ENCODE data around the gene VIT. TPM values are rescaled to one million over a fixed set of nuclear protein-coding genes. Genes with fewer than 3 reads are reported as not detected.

VIT gene
- total and polyA plus RNA-seq, 2 experiments from 2014 or later: not detected

- DNase-seq (ENCODE audit: low spot score): no peak
- Mint-ChIP-seq H3K4me1 (peaks cover 30% of the 10 kb centered on the region), H3K27ac (peak overlapping the region; percentile 96; the same call in 1 of the 2 replicates), H3K27me3 (ENCODE audit: insufficient read depth, low read depth, poor library complexity) (peaks cover 2% of the 10 kb centered on the region), H3K9me3 (peaks cover 15% of the 10 kb centered on the region), H3K36me3 (ENCODE audit: low read depth) (peaks cover 26% of the 10 kb centered on the region), H3K4me3 (no peak overlapping the region)
- H4K20me1 ChIP-seq (replicated peaks; ENCODE audit: insufficient read depth): no peaks in the 10 kb centered on the region
- H3K4me2 ChIP-seq: peak overlapping the region; percentile 64
- H3K79me2 ChIP-seq (replicated peaks; ENCODE audit: insufficient read depth): no peaks in the 10 kb centered on the region
- H3K4me3 ChIP-seq: no peak overlapping the region
- no peak for ATAC-seq
- peaks cover 9% of the 10 kb centered on the region; the same call in 1 of the 2 replicates for H3K9me2 ChIP-seq (ENCODE audit: insufficient read depth)
- H3K36me3 ChIP-seq (ENCODE audit: insufficient read depth): no peaks in the 10 kb centered on the region
- H3K27ac ChIP-seq (ENCODE audit: low read depth): peak overlapping the region; percentile 94
- no peak overlapping the region for H2AFZ ChIP-seq
- H3K4me1 ChIP-seq (ENCODE audit: insufficient read depth): peaks cover 26% of the 10 kb centered on the region
- TF ChIP-seq POLR2AphosphoS5 (IDR thresholded peaks at IDR 0.05; ENCODE audit: low read depth): no peak
- TF ChIP-seq ETS1 (IDR thresholded peaks at IDR 0.05): no peak
- TF ChIP-seq, protein P1, sequence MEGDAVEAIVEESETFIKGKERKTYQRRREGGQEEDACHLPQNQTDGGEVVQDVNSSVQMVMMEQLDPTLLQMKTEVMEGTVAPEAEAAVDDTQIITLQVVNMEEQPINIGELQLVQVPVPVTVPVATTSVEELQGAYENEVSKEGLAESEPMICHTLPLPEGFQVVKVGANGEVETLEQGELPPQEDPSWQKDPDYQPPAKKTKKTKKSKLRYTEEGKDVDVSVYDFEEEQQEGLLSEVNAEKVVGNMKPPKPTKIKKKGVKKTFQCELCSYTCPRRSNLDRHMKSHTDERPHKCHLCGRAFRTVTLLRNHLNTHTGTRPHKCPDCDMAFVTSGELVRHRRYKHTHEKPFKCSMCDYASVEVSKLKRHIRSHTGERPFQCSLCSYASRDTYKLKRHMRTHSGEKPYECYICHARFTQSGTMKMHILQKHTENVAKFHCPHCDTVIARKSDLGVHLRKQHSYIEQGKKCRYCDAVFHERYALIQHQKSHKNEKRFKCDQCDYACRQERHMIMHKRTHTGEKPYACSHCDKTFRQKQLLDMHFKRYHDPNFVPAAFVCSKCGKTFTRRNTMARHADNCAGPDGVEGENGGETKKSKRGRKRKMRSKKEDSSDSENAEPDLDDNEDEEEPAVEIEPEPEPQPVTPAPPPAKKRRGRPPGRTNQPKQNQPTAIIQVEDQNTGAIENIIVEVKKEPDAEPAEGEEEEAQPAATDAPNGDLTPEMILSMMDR (conservative IDR thresholded peaks at IDR 0.05; ENCODE audit: low read depth in 2 of 2): no peak
- TF ChIP-seq, protein P2, sequence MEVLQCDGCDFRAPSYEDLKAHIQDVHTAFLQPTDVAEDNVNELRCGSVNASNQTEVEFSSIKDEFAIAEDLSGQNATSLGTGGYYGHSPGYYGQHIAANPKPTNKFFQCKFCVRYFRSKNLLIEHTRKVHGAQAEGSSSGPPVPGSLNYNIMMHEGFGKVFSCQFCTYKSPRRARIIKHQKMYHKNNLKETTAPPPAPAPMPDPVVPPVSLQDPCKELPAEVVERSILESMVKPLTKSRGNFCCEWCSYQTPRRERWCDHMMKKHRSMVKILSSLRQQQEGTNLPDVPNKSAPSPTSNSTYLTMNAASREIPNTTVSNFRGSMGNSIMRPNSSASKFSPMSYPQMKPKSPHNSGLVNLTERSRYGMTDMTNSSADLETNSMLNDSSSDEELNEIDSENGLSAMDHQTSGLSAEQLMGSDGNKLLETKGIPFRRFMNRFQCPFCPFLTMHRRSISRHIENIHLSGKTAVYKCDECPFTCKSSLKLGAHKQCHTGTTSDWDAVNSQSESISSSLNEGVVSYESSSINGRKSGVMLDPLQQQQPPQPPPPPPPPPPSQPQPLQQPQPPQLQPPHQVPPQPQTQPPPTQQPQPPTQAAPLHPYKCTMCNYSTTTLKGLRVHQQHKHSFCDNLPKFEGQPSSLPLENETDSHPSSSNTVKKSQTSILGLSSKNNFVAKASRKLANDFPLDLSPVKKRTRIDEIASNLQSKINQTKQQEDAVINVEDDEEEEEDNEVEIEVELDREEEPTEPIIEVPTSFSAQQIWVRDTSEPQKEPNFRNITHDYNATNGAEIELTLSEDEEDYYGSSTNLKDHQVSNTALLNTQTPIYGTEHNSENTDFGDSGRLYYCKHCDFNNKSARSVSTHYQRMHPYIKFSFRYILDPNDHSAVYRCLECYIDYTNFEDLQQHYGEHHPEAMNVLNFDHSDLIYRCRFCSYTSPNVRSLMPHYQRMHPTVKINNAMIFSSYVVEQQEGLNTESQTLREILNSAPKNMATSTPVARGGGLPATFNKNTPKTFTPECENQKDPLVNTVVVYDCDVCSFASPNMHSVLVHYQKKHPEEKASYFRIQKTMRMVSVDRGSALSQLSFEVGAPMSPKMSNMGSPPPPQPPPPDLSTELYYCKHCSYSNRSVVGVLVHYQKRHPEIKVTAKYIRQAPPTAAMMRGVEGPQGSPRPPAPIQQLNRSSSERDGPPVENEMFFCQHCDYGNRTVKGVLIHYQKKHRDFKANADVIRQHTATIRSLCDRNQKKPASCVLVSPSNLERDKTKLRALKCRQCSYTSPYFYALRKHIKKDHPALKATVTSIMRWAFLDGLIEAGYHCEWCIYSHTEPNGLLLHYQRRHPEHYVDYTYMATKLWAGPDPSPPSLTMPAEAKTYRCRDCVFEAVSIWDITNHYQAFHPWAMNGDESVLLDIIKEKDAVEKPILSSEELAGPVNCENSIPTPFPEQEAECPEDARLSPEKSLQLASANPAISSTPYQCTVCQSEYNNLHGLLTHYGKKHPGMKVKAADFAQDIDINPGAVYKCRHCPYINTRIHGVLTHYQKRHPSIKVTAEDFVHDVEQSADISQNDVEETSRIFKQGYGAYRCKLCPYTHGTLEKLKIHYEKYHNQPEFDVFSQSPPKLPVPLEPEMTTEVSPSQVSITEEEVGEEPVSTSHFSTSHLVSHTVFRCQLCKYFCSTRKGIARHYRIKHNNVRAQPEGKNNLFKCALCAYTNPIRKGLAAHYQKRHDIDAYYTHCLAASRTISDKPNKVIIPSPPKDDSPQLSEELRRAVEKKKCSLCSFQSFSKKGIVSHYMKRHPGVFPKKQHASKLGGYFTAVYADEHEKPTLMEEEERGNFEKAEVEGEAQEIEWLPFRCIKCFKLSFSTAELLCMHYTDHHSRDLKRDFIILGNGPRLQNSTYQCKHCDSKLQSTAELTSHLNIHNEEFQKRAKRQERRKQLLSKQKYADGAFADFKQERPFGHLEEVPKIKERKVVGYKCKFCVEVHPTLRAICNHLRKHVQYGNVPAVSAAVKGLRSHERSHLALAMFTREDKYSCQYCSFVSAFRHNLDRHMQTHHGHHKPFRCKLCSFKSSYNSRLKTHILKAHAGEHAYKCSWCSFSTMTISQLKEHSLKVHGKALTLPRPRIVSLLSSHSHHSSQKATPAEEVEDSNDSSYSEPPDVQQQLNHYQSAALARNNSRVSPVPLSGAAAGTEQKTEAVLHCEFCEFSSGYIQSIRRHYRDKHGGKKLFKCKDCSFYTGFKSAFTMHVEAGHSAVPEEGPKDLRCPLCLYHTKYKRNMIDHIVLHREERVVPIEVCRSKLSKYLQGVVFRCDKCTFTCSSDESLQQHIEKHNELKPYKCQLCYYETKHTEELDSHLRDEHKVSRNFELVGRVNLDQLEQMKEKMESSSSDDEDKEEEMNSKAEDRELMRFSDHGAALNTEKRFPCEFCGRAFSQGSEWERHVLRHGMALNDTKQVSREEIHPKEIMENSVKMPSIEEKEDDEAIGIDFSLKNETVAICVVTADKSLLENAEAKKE (CRISPR knock-in tag; IDR thresholded peaks at IDR 0.05): no peak
- no peak for TF ChIP-seq ZNF331 (CRISPR knock-in tag; IDR thresholded peaks at IDR 0.05; ENCODE audit: low read depth)
- TF ChIP-seq NANOG (IDR thresholded peaks at IDR 0.05; ENCODE audit: borderline replicate concordance): no peak
- TF ChIP-seq EZH2 (IDR thresholded peaks at IDR 0.05; ENCODE audit: low read depth, unreplicated experiment): no peak
- no peak for TF ChIP-seq CREB1 (CRISPR knock-in tag; IDR thresholded peaks at IDR 0.05; ENCODE audit: low read depth)
- TF ChIP-seq, protein P3, sequence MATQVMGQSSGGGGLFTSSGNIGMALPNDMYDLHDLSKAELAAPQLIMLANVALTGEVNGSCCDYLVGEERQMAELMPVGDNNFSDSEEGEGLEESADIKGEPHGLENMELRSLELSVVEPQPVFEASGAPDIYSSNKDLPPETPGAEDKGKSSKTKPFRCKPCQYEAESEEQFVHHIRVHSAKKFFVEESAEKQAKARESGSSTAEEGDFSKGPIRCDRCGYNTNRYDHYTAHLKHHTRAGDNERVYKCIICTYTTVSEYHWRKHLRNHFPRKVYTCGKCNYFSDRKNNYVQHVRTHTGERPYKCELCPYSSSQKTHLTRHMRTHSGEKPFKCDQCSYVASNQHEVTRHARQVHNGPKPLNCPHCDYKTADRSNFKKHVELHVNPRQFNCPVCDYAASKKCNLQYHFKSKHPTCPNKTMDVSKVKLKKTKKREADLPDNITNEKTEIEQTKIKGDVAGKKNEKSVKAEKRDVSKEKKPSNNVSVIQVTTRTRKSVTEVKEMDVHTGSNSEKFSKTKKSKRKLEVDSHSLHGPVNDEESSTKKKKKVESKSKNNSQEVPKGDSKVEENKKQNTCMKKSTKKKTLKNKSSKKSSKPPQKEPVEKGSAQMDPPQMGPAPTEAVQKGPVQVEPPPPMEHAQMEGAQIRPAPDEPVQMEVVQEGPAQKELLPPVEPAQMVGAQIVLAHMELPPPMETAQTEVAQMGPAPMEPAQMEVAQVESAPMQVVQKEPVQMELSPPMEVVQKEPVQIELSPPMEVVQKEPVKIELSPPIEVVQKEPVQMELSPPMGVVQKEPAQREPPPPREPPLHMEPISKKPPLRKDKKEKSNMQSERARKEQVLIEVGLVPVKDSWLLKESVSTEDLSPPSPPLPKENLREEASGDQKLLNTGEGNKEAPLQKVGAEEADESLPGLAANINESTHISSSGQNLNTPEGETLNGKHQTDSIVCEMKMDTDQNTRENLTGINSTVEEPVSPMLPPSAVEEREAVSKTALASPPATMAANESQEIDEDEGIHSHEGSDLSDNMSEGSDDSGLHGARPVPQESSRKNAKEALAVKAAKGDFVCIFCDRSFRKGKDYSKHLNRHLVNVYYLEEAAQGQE (IDR thresholded peaks at IDR 0.05; ENCODE audit: unreplicated experiment): no peak
- no peak for TF ChIP-seq STAT1 (IDR thresholded peaks at IDR 0.05; ENCODE audit: unreplicated experiment)
- no peak for TF ChIP-seq ZNF114 (CRISPR knock-in tag; IDR thresholded peaks at IDR 0.05)
- TF ChIP-seq EZH2phosphoT487 (IDR thresholded peaks at IDR 0.05; ENCODE audit: unreplicated experiment): no peak
- TF ChIP-seq JUNB (IDR thresholded peaks at IDR 0.05; ENCODE audit: unreplicated experiment): no peak
- H3F3A ChIP-seq (replicated peaks; ENCODE audit: low read depth): no peaks in the 10 kb centered on the region
- no peaks in the 10 kb centered on the region for H3K27me3 ChIP-seq (ENCODE audit: insufficient read depth)
Observed at GRCh38 chr2:36834203-36834602, 137.7 kb downstream of the VIT start.

Measured in GM23338 (cell line).